Activated CD4-positive, alpha-beta T cell treated with anti-CD3 and anti-CD28 coated beads, Interleukin-10, Interleukin-2, amounts not matched to agents 100 ng/mL and 50 ng/mL, durations not matched to agents 16 hours and 8 hours (primary cell): ENCODE measurements around the gene ATXN10.
"Not testable (repeated sequence)": the region's sequence is repeated elsewhere in the genome, so short reads cannot be mapped to it uniquely, and the experiment has no call there.

Experiments used
- DNase-seq: peaks from one replicate; pipeline ENCODE4 v3.0.0-alpha.2; 2020

The ATXN10 gene

GRCh38 chr22:45680932-45681700, 9.5 kb downstream of the ATXN10 start:
- DNase-seq, result no peak

- no peak for DNase-seq
Measured at GRCh38 chr22:45682064-45682463, 10.4 kb downstream of the ATXN10 start.

- DNase-seq, result not testable (repeated sequence)
Measured at GRCh38 chr22:45682773-45683172, 11.1 kb downstream of the ATXN10 start.

GRCh38 chr22:45683248-45683647, 11.6 kb downstream of the ATXN10 start:
- DNase-seq, result no peak

- DNase-seq, result no peak
Measured at GRCh38 chr22:45683680-45684079, 12.0 kb downstream of the ATXN10 start.

GRCh38 chr22:45684169-45684568, 12.5 kb downstream of the ATXN10 start:
- no peak for DNase-seq

- no peak for DNase-seq
Measured at GRCh38 chr22:45684752-45685574, 13.3 kb downstream of the ATXN10 start.

GRCh38 chr22:45686004-45686403, 14.4 kb downstream of the ATXN10 start:
- DNase-seq, result no peak

- DNase-seq, result no peak
Measured at GRCh38 chr22:45686836-45687235, 15.2 kb downstream of the ATXN10 start.

GRCh38 chr22:45688600-45689080, 17.0 kb downstream of the ATXN10 start:
- no peak for DNase-seq

- DNase-seq, result no peak
Measured at GRCh38 chr22:45689211-45689610, 17.6 kb downstream of the ATXN10 start.

GRCh38 chr22:45690008-45690407, 18.4 kb downstream of the ATXN10 start:
- no peak for DNase-seq

- DNase-seq, result no peak
Measured at GRCh38 chr22:45692549-45692948, 20.9 kb downstream of the ATXN10 start.

GRCh38 chr22:45693835-45694234, 22.2 kb downstream of the ATXN10 start:
- DNase-seq, result no peak

- DNase-seq, result no peak
Measured at GRCh38 chr22:45696227-45696626, 24.6 kb downstream of the ATXN10 start.

GRCh38 chr22:45698094-45698493, 26.5 kb downstream of the ATXN10 start:
- DNase-seq, result no peak

- DNase-seq, result no peak
Measured at GRCh38 chr22:45702981-45703380, 31.3 kb downstream of the ATXN10 start.

- no peak for DNase-seq
Measured at GRCh38 chr22:45703758-45704157, 32.1 kb downstream of the ATXN10 start.

GRCh38 chr22:45704648-45705047, 33.0 kb downstream of the ATXN10 start:
- no peak for DNase-seq

GRCh38 chr22:45707605-45708004, 36.0 kb downstream of the ATXN10 start:
- no peak for DNase-seq

GRCh38 chr22:45708145-45708544, 36.5 kb downstream of the ATXN10 start:
- no peak for DNase-seq

GRCh38 chr22:45709060-45709739, 37.6 kb downstream of the ATXN10 start:
- DNase-seq, result peak; percentile 23

- DNase-seq, result no peak
Measured at GRCh38 chr22:45709866-45710265, 38.2 kb downstream of the ATXN10 start.
